Endothelial cell of umbilical vein (primary cell): ENCODE results near the gene NRXN3. TPM values are rescaled to one million over a fixed set of nuclear protein-coding genes. Genes with fewer than 3 reads are reported as not detected.

ENCODE experiments used
- BruUV-seq: library from RNA; stranded (reverse); fragments of 400-500 nt; replicated peaks from 2 replicates; lab custom pipeline; 2021; lab: Mats Ljungman, UMichigan
- CTCF ChIA-PET: fragments of 300-600, 350-600 bp; sonication (Branson Sonifier 250); formaldehyde crosslinking; loops from one replicate; lab custom pipeline; 2021; ENCODE audit warnings: antibody characterized with exemption, inconsistent platforms; lab: Charles Lee
- POLR2A ChIA-PET: fragments of 300-600, 350-600 bp; sonication (Branson Sonifier 250); formaldehyde crosslinking; loops from one replicate; lab custom pipeline; 2021; ENCODE audit warnings: antibody characterized with exemption, inconsistent platforms; lab: Charles Lee
- DNase-seq: peaks from one replicate; pipeline ENCODE4 v3.0.0-alpha.2; 2011; ENCODE audit warnings: low read depth, low spot score
- FAIRE-seq: peaks from 2 replicates; lab custom pipeline; 2011; peaks lifted over from hg19 to GRCh38; lab: Jason Lieb, UNC
- H2AFZ ChIP-seq: 2 replicates; pipeline ENCODE4 v1.6.0; 2012; ENCODE audit warnings: low read depth, low read length, control low read depth, inconsistent platforms
- H3K27ac ChIP-seq: 2 replicates; pipeline ENCODE4 v1.5.1; 2011; ENCODE audit warnings: low read depth, mild to moderate bottlenecking, control low read depth, low read length, moderate library complexity; ENCODE audit not compliant: insufficient read depth
- H3K27me3 ChIP-seq, 2 experiments: 2 replicates each; pipeline versions ENCODE4 v1.6.0 to v1.6.1; 2011; ENCODE audit warnings: low read length in 2 of 2, mixed read lengths in 1 of 2; ENCODE audit not compliant: control insufficient read depth in 2 of 2, insufficient read depth in 2 of 2
- H3K36me3 ChIP-seq, 2 experiments: 2 replicates in 1 of 2; 3 replicates in 1 of 2; pipeline ENCODE4 v1.5.1; 2011; ENCODE audit warnings: low read length in 2 of 2, mild to moderate bottlenecking in 1 of 2, moderate library complexity in 1 of 2; ENCODE audit not compliant: control insufficient read depth in 2 of 2, insufficient read depth in 2 of 2; ENCODE audit errors: extremely low read depth in 1 of 2
- H3K4me1 ChIP-seq: 3 replicates; pipeline ENCODE4 v1.5.1; 2011; ENCODE audit warnings: mild to moderate bottlenecking, low read length; ENCODE audit not compliant: control insufficient read depth, insufficient read depth; ENCODE audit errors: extremely low read depth
- H3K4me2 ChIP-seq: 2 replicates; pipeline ENCODE4 v1.6.1; 2011; ENCODE audit warnings: low read length, control low read depth, mixed read lengths; ENCODE audit not compliant: insufficient read depth
- H3K4me3 ChIP-seq, 3 experiments: fragments of 200-600 bp in 1 of 3; sonication (generic), shearing (Covaris generic) in 1 of 3; replicated peaks in 1 of 3; 2 replicates each; pipeline ENCODE4 v1.5.1; 2011 to 2016; ENCODE audit warnings: control low read depth in 3 of 3, low read length in 3 of 3, mild to moderate bottlenecking in 2 of 3, inconsistent platforms in 1 of 3, low read depth in 1 of 3, moderate library complexity in 1 of 3; ENCODE audit not compliant: insufficient read depth in 1 of 3
- H3K79me2 ChIP-seq: 2 replicates; pipeline ENCODE4 v1.6.0; 2012; ENCODE audit warnings: low read length, inconsistent platforms; ENCODE audit not compliant: control insufficient read depth, insufficient read depth
- H3K9ac ChIP-seq: replicated peaks from 2 replicates; pipeline ENCODE3; 2011; ENCODE audit warnings: low read length, control low read depth; ENCODE audit not compliant: insufficient read depth; ENCODE audit errors: extremely low read depth
- H3K9me1 ChIP-seq: replicated peaks from 3 replicates; pipeline ENCODE4 v1.6.0; 2011; ENCODE audit warnings: mild to moderate bottlenecking, low read length; ENCODE audit not compliant: control insufficient read depth, insufficient read depth; ENCODE audit errors: extremely low read depth
- H3K9me3 ChIP-seq: replicated peaks from 2 replicates; pipeline ENCODE4 v1.5.1; 2012; ENCODE audit warnings: low read length, inconsistent platforms; ENCODE audit not compliant: control insufficient read depth, insufficient read depth
- H4K20me1 ChIP-seq: replicated peaks from 2 replicates; pipeline ENCODE3; 2011; ENCODE audit warnings: mild to moderate bottlenecking, low read length; ENCODE audit not compliant: control insufficient read depth, insufficient read depth; ENCODE audit errors: extremely low read depth
- CTCF ChIP-seq, 2 donors: IDR thresholded peaks; 1 replicate in 1 of 2; 2 replicates in 1 of 2; pipeline ENCODE4 v1.5.1; 2011; ENCODE audit warnings: low read length in 2 of 2, mild to moderate bottlenecking in 2 of 2, moderate library complexity in 2 of 2, control low read depth in 1 of 2, inconsistent platforms in 1 of 2, low read depth in 1 of 2; ENCODE audit not compliant: insufficient read depth in 1 of 2; ENCODE audit errors: extremely low read depth in 1 of 2
- EZH2 ChIP-seq: IDR thresholded peaks from 2 replicates; pipeline ENCODE4 v1.6.1; 2012; ENCODE audit warnings: borderline replicate concordance, low read depth, mild to moderate bottlenecking, moderate library complexity, low read length, inconsistent platforms; ENCODE audit not compliant: severe bottlenecking
- FOS ChIP-seq: IDR thresholded peaks from 2 replicates; pipeline ENCODE4 v1.6.1; 2011; ENCODE audit warnings: mild to moderate bottlenecking, low read length, moderate library complexity, borderline replicate concordance; ENCODE audit not compliant: insufficient read depth
- GATA2 ChIP-seq: IDR thresholded peaks from 2 replicates; pipeline ENCODE4 v1.7.0; 2011; ENCODE audit warnings: low read depth, mild to moderate bottlenecking, moderate library complexity, mixed read lengths, low read length; ENCODE audit not compliant: insufficient read length, insufficient read depth
- MYC ChIP-seq: IDR thresholded peaks from one replicate; pipeline ENCODE4 v1.6.1; 2011; ENCODE audit warnings: mild to moderate bottlenecking, low read depth, low read length
- POLR2A ChIP-seq: IDR thresholded peaks from 2 replicates; pipeline ENCODE4 v1.6.1; 2012; ENCODE audit warnings: low read depth, mild to moderate bottlenecking, control low read depth, low read length
- POLR2AphosphoS5 ChIP-seq: IDR thresholded peaks from 2 replicates; pipeline ENCODE4 v1.6.1; 2012; ENCODE audit warnings: low read depth, mild to moderate bottlenecking, control low read depth, low read length, moderate library complexity; ENCODE audit not compliant: insufficient read depth
- dilution Hi-C: fragments of 300-500 bp; cut with MboI; formaldehyde crosslinking; loops from one replicate; pipeline ENCODE4 v1.15.0; 2019; ENCODE audit warnings: low sequenced_read_pairs; ENCODE audit not compliant: extremely low pct_ligation_motif_present
- intact Hi-C: fragments of 100-400 bp; cut with micrococcal nuclease; formaldehyde crosslinking; loops from one replicate; pipeline ENCODE4 v1.10.0; 2022
- polyA plus RNA-seq, 4 experiments: library from polyadenylated mRNA; depleted of rRNA in 3 of 4; stranded (reverse) in 3 of 4; unstranded in 1 of 4; fragments of >200 nt; gene quantifications; 2 replicates each; pipeline versions ENCODE4 v1.2.1 to v1.2.3, GENCODE V29; 2011 to 2012; ENCODE audit warnings: missing spikeins in 1 of 4
- total RNA-seq: library from RNA; stranded (reverse); gene quantifications from 2 replicates; pipeline ENCODE4 v1.2.3, GENCODE V29; 2021
- TF ChIP-seq, protein P1 (sequence below): IDR thresholded peaks from 2 replicates; pipeline ENCODE4 v1.6.1; 2011; ENCODE audit not compliant: insufficient read depth, insufficient read length

Gene NRXN3
- total and polyA plus RNA-seq, 2 donors (not counting 3 experiments of a cell fraction or from before 2014, with no cell fraction given) = 0.72 to 4.2 TPM

DNA sequence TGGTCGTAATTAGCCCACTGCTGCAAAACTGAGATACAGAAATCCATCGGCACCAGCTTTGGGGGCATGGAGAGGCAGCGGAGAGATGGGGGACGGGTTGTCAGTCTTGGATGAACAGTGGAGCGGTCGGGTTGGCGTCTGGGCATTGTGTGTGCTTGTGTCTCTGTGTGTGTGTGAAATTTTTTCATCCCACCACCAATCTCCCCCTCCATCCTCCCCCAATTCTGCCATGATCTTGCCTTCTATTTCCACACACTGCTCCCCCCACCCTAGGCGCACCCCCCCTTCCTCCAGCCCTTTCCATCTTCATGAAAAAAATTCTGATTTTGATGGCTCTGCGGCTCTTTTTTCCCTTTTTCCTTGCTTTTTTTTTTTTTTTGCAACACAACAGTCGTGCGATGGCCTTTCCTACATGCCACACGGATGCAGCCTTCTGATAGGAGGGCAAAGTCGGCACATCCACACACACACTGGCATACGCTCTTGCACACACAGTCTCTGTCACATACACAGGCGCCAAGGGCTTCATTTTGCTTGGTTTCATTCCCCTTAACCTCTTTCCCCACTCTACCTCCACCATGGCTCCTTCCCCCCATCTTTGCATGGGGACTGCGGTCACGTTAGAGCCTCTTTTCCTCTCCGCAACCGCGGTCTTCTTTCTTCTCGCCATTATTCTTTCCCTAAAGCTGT lies 3.3 kb downstream of the NRXN3 start:
- dilution Hi-C loops = no loop called here
- ChIA-PET POLR2A (no interaction called here), CTCF (no interaction called here)
- intact Hi-C loops = no loop called here
- Histone ChIP-seq H3K36me3 (no peaks in the 10 kb centered on the region), H3K4me3 (no peak overlapping the region), H4K20me1 (no peaks in the 10 kb centered on the region), H3K4me2 (no peak overlapping the region), H2AFZ (no peak overlapping the region), H3K27ac (no peak overlapping the region), H3K79me2 (no peaks in the 10 kb centered on the region), H3K9ac (no peak overlapping the region), H3K9me3 (peaks cover 2% of the 10 kb centered on the region), H3K4me1 (no peaks in the 10 kb centered on the region), H3K27me3 (no peaks in the 10 kb centered on the region), H3K9me1 (no peaks in the 10 kb centered on the region)
- FAIRE-seq (no peak), DNase-seq (no peak)
- TF ChIP-seq CTCF (IDR thresholded peaks at IDR 0.05; ENCODE audit: extremely low read depth in 1 of 2, insufficient read depth in 1 of 2, low read depth in 1 of 2, low read length in 2 of 2) = no peak
- TF ChIP-seq, protein P1, sequence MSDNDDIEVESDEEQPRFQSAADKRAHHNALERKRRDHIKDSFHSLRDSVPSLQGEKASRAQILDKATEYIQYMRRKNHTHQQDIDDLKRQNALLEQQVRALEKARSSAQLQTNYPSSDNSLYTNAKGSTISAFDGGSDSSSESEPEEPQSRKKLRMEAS = no peak
- no peak for TF ChIP-seq EZH2
- TF ChIP-seq MYC = no peak
- BruUV-seq = no TSS peak

DNA sequence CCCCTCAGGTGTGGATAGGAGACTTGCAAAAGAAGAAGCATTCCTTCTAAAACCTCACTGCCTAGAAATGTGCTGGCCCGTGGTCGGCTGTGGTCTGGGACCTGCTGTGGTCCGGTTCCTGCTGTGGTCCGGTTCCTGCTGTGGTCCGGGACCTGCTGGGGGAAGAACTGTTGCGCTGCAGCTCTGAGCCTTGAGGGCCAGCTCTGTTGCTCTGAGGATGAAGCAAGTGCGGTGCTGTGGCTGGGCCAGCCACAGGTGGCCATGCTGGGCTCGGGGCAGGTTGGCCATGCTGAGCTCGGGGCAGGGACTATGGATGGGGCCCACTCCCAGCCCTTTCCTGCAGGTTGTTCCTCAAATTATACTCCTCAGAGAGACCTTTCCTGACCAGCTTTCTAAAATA lies 5.2 kb downstream of the NRXN3 start:
- Histone ChIP-seq H3K4me2 (no peak overlapping the region), H3K36me3 (no peaks in the 10 kb centered on the region), H3K9ac (no peak overlapping the region), H3K27ac (no peak overlapping the region), H4K20me1 (no peaks in the 10 kb centered on the region), H3K9me3 (peaks cover 2% of the 10 kb centered on the region), H2AFZ (no peak overlapping the region), H3K79me2 (no peaks in the 10 kb centered on the region), H3K4me3 (no peak overlapping the region), H3K4me1 (no peaks in the 10 kb centered on the region), H3K9me1 (no peaks in the 10 kb centered on the region), H3K27me3 (no peaks in the 10 kb centered on the region)
- dilution Hi-C loops (no loop called here), intact Hi-C loops (no loop called here)
- no peak for TF ChIP-seq GATA2
- no peak for TF ChIP-seq POLR2AphosphoS5
- TF ChIP-seq MYC = no peak
- TF ChIP-seq FOS = no peak
- TF ChIP-seq CTCF (IDR thresholded peaks at IDR 0.05; ENCODE audit: extremely low read depth in 1 of 2, insufficient read depth in 1 of 2, low read depth in 1 of 2, low read length in 2 of 2) = no peak
- TF ChIP-seq POLR2A = no peak
- ChIA-PET CTCF (no interaction called here), POLR2A (no interaction called here)
- BruUV-seq = no TSS peak
- DNase-seq (no peak), FAIRE-seq (no peak)
